Caco-2 (cell line): ENCODE measurements around the gene MTFMT. TPM values are rescaled to one million over a fixed set of nuclear protein-coding genes. Genes with fewer than 3 reads are reported as not detected.

Experiments
- Bru-seq: library from RNA; stranded (reverse); fragments of 400-500 nt; gene quantifications from one replicate; lab custom pipeline; 2021; lab: Mats Ljungman, UMichigan
- BruChase-seq, 2 experiments: library from RNA; stranded (reverse); fragments of 400-500 nt; gene quantifications; one replicate each; lab custom pipeline; 2021; lab: Mats Ljungman, UMichigan
- BruUV-seq: library from RNA; stranded (reverse); fragments of 400-500 nt; replicated peaks from 2 replicates; lab custom pipeline; 2021; lab: Mats Ljungman, UMichigan
- CTCF ChIA-PET: fragments of 300-600 bp; sonication (Branson Sonifier 250); formaldehyde crosslinking; loops from one replicate; lab custom pipeline; 2022; ENCODE audit warnings: antibody characterized with exemption; lab: Charles Lee
- POLR2A ChIA-PET: fragments of 300-600 bp; sonication (Branson Sonifier 250); formaldehyde crosslinking; loops from one replicate; lab custom pipeline; 2022; ENCODE audit warnings: antibody characterized with exemption; lab: Charles Lee
- DNase-seq, 2 experiments: peaks; one replicate each; pipeline versions ENCODE4 v3.0.0 to v3.0.0-alpha.2; 2020 to 2022
- H3K27me3 ChIP-seq: replicated peaks from 2 replicates; pipeline ENCODE4 v1.6.0; 2011; ENCODE audit warnings: low read length; ENCODE audit not compliant: control insufficient read depth, insufficient read depth
- H3K36me3 ChIP-seq: 2 replicates; pipeline ENCODE4 v1.5.1; 2011; ENCODE audit warnings: low read length; ENCODE audit not compliant: control insufficient read depth, insufficient read depth
- H3K4me1 ChIP-seq: fragments of 250-450 bp; sonication (Bioruptor Pico); 2 replicates; pipeline ENCODE4 v1.5.1; 2020; ENCODE audit warnings: mild to moderate bottlenecking
- H3K4me3 ChIP-seq: 2 replicates; pipeline ENCODE4 v1.5.1; 2011; ENCODE audit warnings: low read depth, mild to moderate bottlenecking, control low read depth, low read length
- H3K9me3 ChIP-seq: fragments of 250-450 bp; sonication (Bioruptor Pico); 2 replicates; pipeline ENCODE4 v1.5.1; 2020; ENCODE audit warnings: mild to moderate bottlenecking, moderate library complexity
- H3K27ac Mint-ChIP-seq: one replicate; pipeline ENCODE4 v1.8.0; 2022; ENCODE audit warnings: mixed read lengths; ENCODE audit not compliant: unreplicated experiment
- H3K27me3 Mint-ChIP-seq: one replicate; pipeline ENCODE4 v1.8.0; 2022; ENCODE audit warnings: mixed read lengths; ENCODE audit not compliant: insufficient read depth, unreplicated experiment
- H3K36me3 Mint-ChIP-seq: one replicate; pipeline ENCODE4 v1.8.0; 2022; ENCODE audit warnings: mild to moderate bottlenecking, mixed read lengths; ENCODE audit not compliant: insufficient read depth, unreplicated experiment
- H3K4me1 Mint-ChIP-seq: one replicate; pipeline ENCODE4 v1.8.0; 2022; ENCODE audit warnings: low read depth, mixed read lengths; ENCODE audit not compliant: unreplicated experiment
- H3K4me3 Mint-ChIP-seq: one replicate; pipeline ENCODE4 v1.8.0; 2022; ENCODE audit warnings: mild to moderate bottlenecking, moderate library complexity, mixed read lengths; ENCODE audit not compliant: unreplicated experiment
- H3K9me3 Mint-ChIP-seq: one replicate; pipeline ENCODE4 v1.8.0; 2022; ENCODE audit warnings: mixed read lengths; ENCODE audit not compliant: unreplicated experiment
- intact Hi-C: fragments of 100-400 bp; cut with micrococcal nuclease; formaldehyde crosslinking; loops from one replicate; pipeline ENCODE4 v1.10.0; 2022; ENCODE audit not compliant: unreplicated experiment
- long read RNA-seq: library from polyadenylated mRNA; stranded (forward); transcript quantifications from one replicate; pipeline ENCODE4 v2.0.0, GENCODE V29; 2022
- total RNA-seq: library from RNA; stranded (reverse); gene quantifications from 2 replicates; pipeline ENCODE4 v1.2.3, GENCODE V29; 2022
- TF ChIP-seq, protein P1 (sequence below), 2 experiments: fragments of 200-600 bp in 1 of 2; IDR thresholded peaks; 1 replicate in 1 of 2; 2 replicates in 1 of 2; pipeline versions ENCODE4 v1.5.1 to v1.8.0; 2011 to 2022; ENCODE audit warnings: antibody characterized with exemption in 1 of 2, control low read depth in 1 of 2, inconsistent platforms in 1 of 2, low read depth in 1 of 2, low read length in 1 of 2, mild to moderate bottlenecking in 1 of 2, moderate library complexity in 1 of 2; ENCODE audit not compliant: insufficient read depth in 1 of 2, severe bottlenecking in 1 of 2, unreplicated experiment in 1 of 2

Gene MTFMT
- total RNA-seq (24.7 and 29.9 TPM in 2 replicates), Bru-seq, nascent RNA (percentile 84 among the genes with signal in this experiment), BruChase-seq, experiment 1, labeled RNA remaining after a 2-hour chase (percentile 78 among the genes with signal in this experiment), BruChase-seq, experiment 2, labeled RNA remaining after a 6-hour chase (percentile 73 among the genes with signal in this experiment)
- long read RNA-seq, transcript MTFMT-201 (9 exons, 2,734 nt): major isoform, 45 of 66 reads
- long read RNA-seq, partial matches to known transcripts: 6 of 66 reads
- long read RNA-seq, other reads (novel, unspliced or antisense): 12 of 66 reads

DNA sequence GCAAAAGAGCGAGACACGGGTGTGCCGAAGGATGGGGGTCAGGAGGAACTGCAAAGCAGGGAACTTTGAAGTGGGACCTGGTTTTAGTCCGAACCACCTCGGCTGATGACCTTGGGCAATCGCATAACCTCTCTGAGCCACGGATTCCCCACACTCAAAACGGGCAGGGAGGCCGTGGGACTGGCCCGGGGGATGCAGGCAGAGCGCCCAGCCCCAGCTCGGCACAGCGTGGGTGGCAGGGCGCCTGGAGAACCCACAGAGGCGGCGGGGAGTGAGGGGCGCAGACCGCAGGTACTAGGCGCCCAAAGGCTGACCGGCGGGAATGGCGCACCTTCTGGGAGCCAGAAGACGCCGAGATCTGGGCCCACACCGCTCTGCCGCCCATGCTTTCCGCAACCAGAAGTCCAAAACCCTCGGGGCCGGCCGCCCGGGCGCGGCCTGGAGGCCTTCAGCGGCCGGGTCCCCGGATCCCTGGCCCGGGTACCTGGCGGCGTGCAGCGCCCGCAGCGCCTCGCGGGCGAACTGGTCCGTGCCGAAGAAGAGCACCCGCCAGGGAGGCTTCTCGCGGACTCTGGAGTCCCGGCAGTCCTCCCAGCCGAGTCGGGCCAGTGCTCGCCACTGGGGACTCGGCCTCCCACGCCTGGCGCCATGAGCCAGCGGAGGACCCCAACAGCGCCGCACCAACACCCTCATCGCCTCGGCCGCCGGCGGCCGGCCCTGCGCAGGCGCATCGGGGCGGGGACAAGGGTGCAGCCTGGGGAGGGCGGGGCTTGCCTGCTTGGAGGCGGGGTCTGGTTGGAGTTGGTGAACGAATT, at the start of gene MTFMT:
MTFMT (minus strand) TSS at position 719 of the 815 bp plus-strand sequence; CDS start at position 693, 26 bp downstream.
- Mint-ChIP-seq H3K4me1 (peaks cover 7% of the 10 kb centered on the region), H3K27me3 (no peaks in the 10 kb centered on the region), H3K36me3 (peaks cover 24% of the 10 kb centered on the region), H3K27ac (peak within 1 kb of the TSS; percentile 65), H3K9me3 (no peaks in the 10 kb centered on the region), H3K4me3 (peak within 1 kb of the TSS; percentile 84)
- ChIA-PET CTCF (no interaction called here), POLR2A (no interaction called here)
- peak; percentile 85 to 91 for DNase-seq
- H3K4me3 ChIP-seq: peak within 1 kb of the TSS; percentile 72
- TF ChIP-seq, protein P1, sequence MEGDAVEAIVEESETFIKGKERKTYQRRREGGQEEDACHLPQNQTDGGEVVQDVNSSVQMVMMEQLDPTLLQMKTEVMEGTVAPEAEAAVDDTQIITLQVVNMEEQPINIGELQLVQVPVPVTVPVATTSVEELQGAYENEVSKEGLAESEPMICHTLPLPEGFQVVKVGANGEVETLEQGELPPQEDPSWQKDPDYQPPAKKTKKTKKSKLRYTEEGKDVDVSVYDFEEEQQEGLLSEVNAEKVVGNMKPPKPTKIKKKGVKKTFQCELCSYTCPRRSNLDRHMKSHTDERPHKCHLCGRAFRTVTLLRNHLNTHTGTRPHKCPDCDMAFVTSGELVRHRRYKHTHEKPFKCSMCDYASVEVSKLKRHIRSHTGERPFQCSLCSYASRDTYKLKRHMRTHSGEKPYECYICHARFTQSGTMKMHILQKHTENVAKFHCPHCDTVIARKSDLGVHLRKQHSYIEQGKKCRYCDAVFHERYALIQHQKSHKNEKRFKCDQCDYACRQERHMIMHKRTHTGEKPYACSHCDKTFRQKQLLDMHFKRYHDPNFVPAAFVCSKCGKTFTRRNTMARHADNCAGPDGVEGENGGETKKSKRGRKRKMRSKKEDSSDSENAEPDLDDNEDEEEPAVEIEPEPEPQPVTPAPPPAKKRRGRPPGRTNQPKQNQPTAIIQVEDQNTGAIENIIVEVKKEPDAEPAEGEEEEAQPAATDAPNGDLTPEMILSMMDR (IDR thresholded peaks at IDR 0.05; ENCODE audit: insufficient read depth in 1 of 2, low read depth in 1 of 2, low read length in 1 of 2, severe bottlenecking in 1 of 2, unreplicated experiment in 1 of 2): no peak
- no peaks in the 10 kb centered on the region for H3K27me3 ChIP-seq
- no peaks in the 10 kb centered on the region for H3K36me3 ChIP-seq
- H3K4me1 ChIP-seq: peaks cover 25% of the 10 kb centered on the region
- no peaks in the 10 kb centered on the region for H3K9me3 ChIP-seq
- no TSS peak for BruUV-seq
- intact Hi-C loops: no loop called here

GRCh38 chr15:65077981-65078352, 48.5 kb upstream of the MTFMT start:
- TF ChIP-seq, protein P1 (IDR thresholded peaks at IDR 0.05; ENCODE audit: insufficient read depth in 1 of 2, low read depth in 1 of 2, low read length in 1 of 2, severe bottlenecking in 1 of 2, unreplicated experiment in 1 of 2): no peak
- Histone ChIP-seq H3K4me3 (no peak overlapping the region), H3K4me1 (peaks cover 6% of the 10 kb centered on the region), H3K36me3 (no peaks in the 10 kb centered on the region), H3K27me3 (no peaks in the 10 kb centered on the region), H3K9me3 (peaks cover 4% of the 10 kb centered on the region; the same call in 1 of the 2 replicates)
- no peak for DNase-seq
- peaks cover 14% of the 10 kb centered on the region for H3K4me1 Mint-ChIP-seq
- H3K27ac Mint-ChIP-seq: no peak overlapping the region
- no peaks in the 10 kb centered on the region for H3K36me3 Mint-ChIP-seq
- CTCF ChIA-PET: interaction anchor here (1.6 kb wide), 1 partner anchor 12 kb away, joined by 5 read pairs; no protein-coding TSS in a partner anchor
- intact Hi-C loops: no loop called here
- no peaks in the 10 kb centered on the region for H3K27me3 Mint-ChIP-seq
- H3K9me3 Mint-ChIP-seq: no peaks in the 10 kb centered on the region
- H3K4me3 Mint-ChIP-seq: no peak overlapping the region
- no TSS peak for BruUV-seq
- POLR2A ChIA-PET: no interaction called here

GRCh38 chr15:65077291-65077980, 48.0 kb upstream of the MTFMT start:
- Histone ChIP-seq H3K4me1 (peaks cover under 1% of the 10 kb centered on the region), H3K9me3 (peaks cover 4% of the 10 kb centered on the region; the same call in 1 of the 2 replicates), H3K36me3 (no peaks in the 10 kb centered on the region), H3K4me3 (no peak overlapping the region), H3K27me3 (no peaks in the 10 kb centered on the region)
- TF ChIP-seq, protein P1 (IDR thresholded peaks at IDR 0.05; ENCODE audit: insufficient read depth in 1 of 2, low read depth in 1 of 2, low read length in 1 of 2, severe bottlenecking in 1 of 2, unreplicated experiment in 1 of 2): no peak
- CTCF ChIA-PET: no interaction called here
- no peak for DNase-seq
- Mint-ChIP-seq H3K27me3 (no peaks in the 10 kb centered on the region), H3K9me3 (no peaks in the 10 kb centered on the region), H3K4me3 (no peak overlapping the region), H3K27ac (no peak overlapping the region), H3K4me1 (peaks cover 8% of the 10 kb centered on the region), H3K36me3 (no peaks in the 10 kb centered on the region)
- intact Hi-C loops: no loop called here
- BruUV-seq: no TSS peak
- POLR2A ChIA-PET: no interaction called here
